Vagina (tissue), 2 donors: Measurements from ENCODE around the gene FGB. TPM values are rescaled to one million over a fixed set of nuclear protein-coding genes. Genes with fewer than 3 reads are reported as not detected.

ENCODE experiments used
- DNase-seq, 2 donors: peaks; one replicate each; pipeline ENCODE4 v3.0.0-alpha.2; 2017; ENCODE audit errors: extremely low spot score in 2 of 2
- H3K27ac ChIP-seq: fragments of 200-600 bp; sonication (generic); one replicate; pipeline ENCODE4 v1.5.1; 2019
- H3K27me3 ChIP-seq: fragments of 200-600 bp; sonication (generic); one replicate; pipeline ENCODE4 v1.5.1; 2019
- H3K36me3 ChIP-seq, 2 donors: fragments of 200-600 bp; sonication (generic); one replicate each; pipeline ENCODE4 v1.5.1; 2017 to 2019
- H3K4me1 ChIP-seq: fragments of 200-600 bp; sonication (generic); one replicate; pipeline ENCODE4 v1.5.1; 2019
- H3K4me3 ChIP-seq, 2 donors: fragments of 200-600 bp; sonication (generic); 1 replicate in 1 of 2; 2 replicates in 1 of 2; pipeline ENCODE4 v1.5.1; 2016 to 2019
- H3K9me3 ChIP-seq: fragments of 200-600 bp; sonication (generic); one replicate; pipeline ENCODE4 v1.5.1; 2019
- POLR2A ChIP-seq, 2 donors: fragments of 450-650 bp; IDR thresholded peaks; one replicate each; pipeline ENCODE4 v1.6.1; 2017; ENCODE audit warnings: antibody characterized with exemption in 2 of 2, mild to moderate bottlenecking in 2 of 2, moderate library complexity in 2 of 2
- POLR2AphosphoS5 ChIP-seq, 2 donors: sonication (generic); formaldehyde crosslinking; IDR thresholded peaks; one replicate each; pipeline ENCODE4 v1.9.0; 2017; ENCODE audit warnings: antibody characterized with exemption in 2 of 2, mild to moderate bottlenecking in 2 of 2, low read depth in 1 of 2; ENCODE audit not compliant: insufficient read depth in 1 of 2
- intact Hi-C: fragments of 100-400 bp; cut with DNase I; formaldehyde crosslinking; loops from one replicate; pipeline ENCODE4 v1.15.1; 2023
- total RNA-seq: library from RNA; depleted of rRNA; stranded (reverse); fragments of >200 nt; gene quantifications from one replicate; pipeline ENCODE4 v1.2.3, GENCODE V29; 2016
- TF ChIP-seq, protein P1 (sequence below), 3 experiments: fragments of 450-650 bp in 2 of 3; fragments of 200-600 bp in 1 of 3; sonication (generic) in 1 of 3; IDR thresholded peaks; one replicate each; pipeline ENCODE4 v1.5.1; 2017 to 2019; ENCODE audit warnings: antibody characterized with exemption in 3 of 3, mild to moderate bottlenecking in 2 of 3, moderate library complexity in 2 of 3

FGB gene
- total RNA-seq, 1 donor from 2014 or later, result not detected

DNA sequence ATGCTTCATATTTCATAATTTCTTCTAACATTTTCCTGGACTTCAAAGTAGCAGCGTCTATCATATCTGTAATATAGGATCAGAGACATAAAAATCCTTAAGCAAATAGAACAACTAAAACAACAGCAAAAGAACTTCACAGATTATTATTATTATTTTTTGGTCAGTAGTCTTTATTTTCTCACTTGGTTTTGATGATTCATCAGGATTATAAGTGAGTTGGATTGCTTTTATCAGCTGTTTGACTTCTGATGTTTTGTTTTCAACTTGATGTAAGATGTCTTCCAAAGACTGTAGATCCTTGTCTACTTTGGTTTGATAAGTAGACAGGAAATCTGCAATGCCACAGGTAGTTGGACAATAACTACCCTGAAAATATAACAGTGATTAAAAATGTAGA, 49.0 kb downstream of the FGB start:
- H3K9me3 ChIP-seq, result no peaks in the 10 kb centered on the region
- H3K36me3 ChIP-seq, result no peaks in the 10 kb centered on the region
- H3K4me1 ChIP-seq, result no peaks in the 10 kb centered on the region
- H3K27ac ChIP-seq, result no peak overlapping the region
- no peak overlapping the region for H3K4me3 ChIP-seq
- no peak for DNase-seq
- no peaks in the 10 kb centered on the region for H3K27me3 ChIP-seq
- TF ChIP-seq POLR2A (IDR thresholded peaks at IDR 0.05) (no peak), POLR2AphosphoS5 (IDR thresholded peaks at IDR 0.05; ENCODE audit: insufficient read depth in 1 of 2, low read depth in 1 of 2) (no peak)
- TF ChIP-seq, protein P1, sequence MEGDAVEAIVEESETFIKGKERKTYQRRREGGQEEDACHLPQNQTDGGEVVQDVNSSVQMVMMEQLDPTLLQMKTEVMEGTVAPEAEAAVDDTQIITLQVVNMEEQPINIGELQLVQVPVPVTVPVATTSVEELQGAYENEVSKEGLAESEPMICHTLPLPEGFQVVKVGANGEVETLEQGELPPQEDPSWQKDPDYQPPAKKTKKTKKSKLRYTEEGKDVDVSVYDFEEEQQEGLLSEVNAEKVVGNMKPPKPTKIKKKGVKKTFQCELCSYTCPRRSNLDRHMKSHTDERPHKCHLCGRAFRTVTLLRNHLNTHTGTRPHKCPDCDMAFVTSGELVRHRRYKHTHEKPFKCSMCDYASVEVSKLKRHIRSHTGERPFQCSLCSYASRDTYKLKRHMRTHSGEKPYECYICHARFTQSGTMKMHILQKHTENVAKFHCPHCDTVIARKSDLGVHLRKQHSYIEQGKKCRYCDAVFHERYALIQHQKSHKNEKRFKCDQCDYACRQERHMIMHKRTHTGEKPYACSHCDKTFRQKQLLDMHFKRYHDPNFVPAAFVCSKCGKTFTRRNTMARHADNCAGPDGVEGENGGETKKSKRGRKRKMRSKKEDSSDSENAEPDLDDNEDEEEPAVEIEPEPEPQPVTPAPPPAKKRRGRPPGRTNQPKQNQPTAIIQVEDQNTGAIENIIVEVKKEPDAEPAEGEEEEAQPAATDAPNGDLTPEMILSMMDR (IDR thresholded peaks at IDR 0.05), result no peak
- intact Hi-C loops, result no loop called here

GRCh38 chr4:154612472-154613414, 49.9 kb downstream of the FGB start, which contains the start of gene FGG:
TSS of gene FGG (minus strand) at chr4:154612656. CDS start at chr4:154612609, 47 bp downstream.
- no peak for DNase-seq
- intact Hi-C loops, result no loop called here
- no peaks in the 10 kb centered on the region for H3K9me3 ChIP-seq
- no peaks in the 10 kb centered on the region for H3K4me1 ChIP-seq
- H3K4me3 ChIP-seq, result no peak within 1 kb of the TSS
- TF ChIP-seq POLR2A (IDR thresholded peaks at IDR 0.05) (no peak), POLR2AphosphoS5 (IDR thresholded peaks at IDR 0.05; ENCODE audit: insufficient read depth in 1 of 2, low read depth in 1 of 2) (no peak)
- TF ChIP-seq, protein P1 (IDR thresholded peaks at IDR 0.05), result no peak
- no peaks in the 10 kb centered on the region for H3K36me3 ChIP-seq
- no peaks in the 10 kb centered on the region for H3K27me3 ChIP-seq
- no peak within 1 kb of the TSS for H3K27ac ChIP-seq

DNA sequence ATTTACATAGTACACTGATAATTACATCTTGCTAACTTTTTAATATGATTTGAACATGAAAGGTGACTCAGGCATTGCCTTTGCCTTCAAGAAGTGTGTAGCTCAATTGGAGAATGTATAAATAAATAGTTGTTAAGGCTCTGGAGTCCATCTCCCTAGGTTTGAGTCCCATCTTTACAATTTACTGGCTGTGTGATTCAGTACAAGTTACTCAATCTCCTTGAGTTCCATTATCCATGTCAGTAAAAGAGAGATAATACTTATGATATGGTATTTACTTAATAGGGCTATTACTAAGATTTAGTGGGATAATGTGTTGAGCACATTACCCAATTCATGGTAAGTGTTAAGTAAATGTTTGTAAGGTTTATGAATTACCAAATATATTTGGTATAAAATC, 51.5 kb downstream of the FGB start:
- DNase-seq, result no peak
- TF ChIP-seq POLR2A (IDR thresholded peaks at IDR 0.05) (no peak), POLR2AphosphoS5 (IDR thresholded peaks at IDR 0.05; ENCODE audit: insufficient read depth in 1 of 2, low read depth in 1 of 2) (no peak)
- H3K27me3 ChIP-seq, result no peaks in the 10 kb centered on the region
- no peaks in the 10 kb centered on the region for H3K4me1 ChIP-seq
- H3K36me3 ChIP-seq, result no peaks in the 10 kb centered on the region
- H3K27ac ChIP-seq, result no peak overlapping the region
- intact Hi-C loops, result no loop called here
- no peak overlapping the region for H3K4me3 ChIP-seq
- H3K9me3 ChIP-seq, result no peaks in the 10 kb centered on the region

DNA sequence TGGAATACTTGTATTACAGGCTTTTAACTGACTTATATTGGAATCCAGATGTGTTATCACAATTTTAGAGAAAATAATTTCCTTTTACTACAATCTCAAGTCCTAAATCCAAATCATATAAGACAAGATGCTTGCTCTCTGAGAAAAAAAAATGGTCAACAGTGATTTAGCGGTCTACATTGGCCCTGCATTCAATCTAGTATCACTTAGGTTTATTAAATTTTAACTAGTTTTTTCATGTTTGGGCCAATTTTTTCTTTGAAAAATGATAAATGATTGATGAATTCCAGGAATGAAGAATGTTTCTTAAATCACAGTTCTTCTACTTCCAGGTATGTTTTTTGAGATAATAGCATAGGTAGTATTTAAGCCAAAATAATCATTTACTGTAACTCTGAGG, 52.4 kb downstream of the FGB start:
- Histone ChIP-seq H3K27ac (no peak overlapping the region), H3K4me3 (no peak overlapping the region), H3K4me1 (no peaks in the 10 kb centered on the region), H3K27me3 (no peaks in the 10 kb centered on the region), H3K9me3 (no peaks in the 10 kb centered on the region), H3K36me3 (no peaks in the 10 kb centered on the region)
- intact Hi-C loops, result no loop called here
- DNase-seq, result no peak
- TF ChIP-seq POLR2A (IDR thresholded peaks at IDR 0.05) (no peak), POLR2AphosphoS5 (IDR thresholded peaks at IDR 0.05; ENCODE audit: insufficient read depth in 1 of 2, low read depth in 1 of 2) (no peak)
- TF ChIP-seq, protein P1 (IDR thresholded peaks at IDR 0.05), result no peak

DNA sequence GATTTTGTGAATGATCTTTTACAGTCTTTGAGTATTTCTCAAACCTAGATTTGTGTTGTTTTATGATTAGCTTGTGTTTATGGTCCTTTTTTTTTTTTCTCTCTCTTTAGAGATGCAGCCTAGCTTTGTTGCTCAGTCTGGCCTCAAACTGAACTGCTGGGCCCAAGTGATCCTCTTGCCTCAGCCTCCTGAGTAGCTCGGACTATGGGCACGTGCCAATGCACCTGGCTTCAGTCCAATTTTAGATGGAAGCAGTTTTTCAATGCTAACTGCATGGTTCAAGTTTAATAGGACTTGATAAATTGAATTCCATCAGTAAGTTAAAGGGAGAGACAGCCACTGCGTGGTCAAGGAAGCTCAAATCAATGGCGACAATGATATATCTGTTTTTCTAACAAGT, 53.5 kb downstream of the FGB start:
- Histone ChIP-seq H3K4me1 (no peaks in the 10 kb centered on the region), H3K27ac (no peak overlapping the region), H3K4me3 (no peak overlapping the region), H3K27me3 (no peaks in the 10 kb centered on the region), H3K9me3 (no peaks in the 10 kb centered on the region), H3K36me3 (no peaks in the 10 kb centered on the region)
- DNase-seq, result no peak
- TF ChIP-seq POLR2A (IDR thresholded peaks at IDR 0.05), result no peak
- no peak for TF ChIP-seq POLR2AphosphoS5 (IDR thresholded peaks at IDR 0.05; ENCODE audit: insufficient read depth in 1 of 2, low read depth in 1 of 2)
- TF ChIP-seq, protein P1 (IDR thresholded peaks at IDR 0.05), result no peak
- intact Hi-C loops, result no loop called here
